Prostate gland (tissue), 2 donors: Measurements from ENCODE around the gene CRTC1.

Experiments used
- POLR2A ChIP-seq: fragments of 450-650 bp; IDR thresholded peaks from one replicate; pipeline ENCODE4 v1.6.1; 2016; ENCODE audit warnings: antibody characterized with exemption, mild to moderate bottlenecking
- TF ChIP-seq, protein P1 (sequence below), 4 experiments: fragments of 200-600 bp in 2 of 4; fragments of 450-650 bp in 2 of 4; sonication (generic) in 2 of 4; IDR thresholded peaks; 1 replicate in 3 of 4; 2 replicates in 1 of 4; pipeline ENCODE4 v1.5.1; 2016 to 2019; ENCODE audit warnings: antibody characterized with exemption in 4 of 4, mild to moderate bottlenecking in 2 of 4, moderate library complexity in 2 of 4

DNA sequence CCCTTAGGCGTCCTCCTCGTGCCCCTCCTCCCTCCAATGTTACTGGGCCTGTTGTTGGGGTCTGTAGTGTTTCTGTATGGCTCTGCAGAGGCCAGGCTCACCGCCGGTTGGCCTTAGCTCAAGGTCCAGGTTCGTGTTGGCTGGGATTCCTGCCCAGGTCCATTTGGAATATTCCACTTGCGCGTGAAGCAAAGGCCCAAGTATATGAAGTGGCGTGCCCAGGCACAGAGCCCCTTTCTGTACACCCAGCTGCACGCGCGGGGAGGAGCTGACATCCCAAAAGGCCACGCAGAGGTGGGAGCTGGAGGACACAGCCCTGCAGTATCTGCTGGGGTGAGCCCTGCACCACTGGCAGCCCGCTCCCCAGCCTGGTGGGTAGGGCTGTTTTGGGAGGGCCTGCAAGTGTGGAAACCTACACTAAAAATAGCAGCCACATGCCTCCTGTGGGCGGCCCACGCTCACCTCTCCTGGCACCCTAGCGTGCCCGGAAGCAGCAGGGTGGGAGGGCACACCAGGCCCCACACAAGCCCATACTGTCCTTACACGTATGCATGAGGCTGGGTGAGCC is 30.2 kb downstream of the CRTC1 start:
- TF ChIP-seq, protein P1, sequence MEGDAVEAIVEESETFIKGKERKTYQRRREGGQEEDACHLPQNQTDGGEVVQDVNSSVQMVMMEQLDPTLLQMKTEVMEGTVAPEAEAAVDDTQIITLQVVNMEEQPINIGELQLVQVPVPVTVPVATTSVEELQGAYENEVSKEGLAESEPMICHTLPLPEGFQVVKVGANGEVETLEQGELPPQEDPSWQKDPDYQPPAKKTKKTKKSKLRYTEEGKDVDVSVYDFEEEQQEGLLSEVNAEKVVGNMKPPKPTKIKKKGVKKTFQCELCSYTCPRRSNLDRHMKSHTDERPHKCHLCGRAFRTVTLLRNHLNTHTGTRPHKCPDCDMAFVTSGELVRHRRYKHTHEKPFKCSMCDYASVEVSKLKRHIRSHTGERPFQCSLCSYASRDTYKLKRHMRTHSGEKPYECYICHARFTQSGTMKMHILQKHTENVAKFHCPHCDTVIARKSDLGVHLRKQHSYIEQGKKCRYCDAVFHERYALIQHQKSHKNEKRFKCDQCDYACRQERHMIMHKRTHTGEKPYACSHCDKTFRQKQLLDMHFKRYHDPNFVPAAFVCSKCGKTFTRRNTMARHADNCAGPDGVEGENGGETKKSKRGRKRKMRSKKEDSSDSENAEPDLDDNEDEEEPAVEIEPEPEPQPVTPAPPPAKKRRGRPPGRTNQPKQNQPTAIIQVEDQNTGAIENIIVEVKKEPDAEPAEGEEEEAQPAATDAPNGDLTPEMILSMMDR (IDR thresholded peaks at IDR 0.05): no peak
- TF ChIP-seq POLR2A: no peak
